HEK293 (cell line): Measurements from ENCODE around the gene ZNF428.

Source experiments
- KLF10 ChIP-seq: fragments of 450-650 bp; IDR thresholded peaks from 2 replicates; pipeline ENCODE4 v1.5.1; 2018; ENCODE audit warnings: missing biosample characterization, mild to moderate bottlenecking, missing genetic modification characterization
- KLF7 ChIP-seq: fragments of 450-650 bp; formaldehyde crosslinking; IDR thresholded peaks from 2 replicates; pipeline ENCODE4 v1.5.1; 2016; ENCODE audit warnings: missing biosample characterization, missing genetic modification characterization, borderline replicate concordance
- OVOL3 ChIP-seq: fragments of 450-650 bp; formaldehyde crosslinking; IDR thresholded peaks from 2 replicates; pipeline ENCODE4 v1.5.1; 2016; ENCODE audit warnings: missing biosample characterization, missing genetic modification characterization
- PRDM1 ChIP-seq: fragments of 450-650 bp; formaldehyde crosslinking; IDR thresholded peaks from 2 replicates; pipeline ENCODE4; 2016; ENCODE audit warnings: missing biosample characterization, missing genetic modification characterization
- RBAK ChIP-seq: fragments of 450-650 bp; formaldehyde crosslinking; IDR thresholded peaks from 2 replicates; pipeline ENCODE4 v1.5.1; 2016; ENCODE audit warnings: missing biosample characterization, missing genetic modification characterization
- SCRT2 ChIP-seq: fragments of 450-650 bp; formaldehyde crosslinking; IDR thresholded peaks from 2 replicates; pipeline ENCODE4 v1.5.1; 2016; ENCODE audit warnings: missing biosample characterization, missing genetic modification characterization
- SP7 ChIP-seq: fragments of 450-650 bp; formaldehyde crosslinking; IDR thresholded peaks from 2 replicates; pipeline ENCODE4 v1.5.1; 2016; ENCODE audit warnings: missing biosample characterization, missing genetic modification characterization
- ZFHX2 ChIP-seq: fragments of 450-650 bp; formaldehyde crosslinking; conservative IDR thresholded peaks from 2 replicates; pipeline ENCODE4 v1.5.1; 2016; ENCODE audit warnings: missing biosample characterization, missing genetic modification characterization
- ZFP69B ChIP-seq: fragments of 450-650 bp; formaldehyde crosslinking; IDR thresholded peaks from 2 replicates; pipeline ENCODE4 v1.5.1; 2016; ENCODE audit warnings: missing biosample characterization, missing genetic modification characterization
- ZNF157 ChIP-seq: fragments of 450-650 bp; formaldehyde crosslinking; IDR thresholded peaks from 2 replicates; pipeline ENCODE4 v1.5.1; 2016; ENCODE audit warnings: missing biosample characterization, missing genetic modification characterization
- ZNF174 ChIP-seq: fragments of 450-650 bp; formaldehyde crosslinking; IDR thresholded peaks from 2 replicates; pipeline ENCODE4 v1.5.0; 2017; ENCODE audit warnings: missing biosample characterization, mild to moderate bottlenecking, missing genetic modification characterization
- ZNF335 ChIP-seq: fragments of 450-650 bp; formaldehyde crosslinking; conservative IDR thresholded peaks from 2 replicates; pipeline ENCODE4 v1.5.1; 2016; ENCODE audit warnings: missing biosample characterization, missing genetic modification characterization
- ZNF350 ChIP-seq: fragments of 450-650 bp; formaldehyde crosslinking; IDR thresholded peaks from 2 replicates; pipeline ENCODE4 v1.5.0; 2017; ENCODE audit warnings: missing biosample characterization, mild to moderate bottlenecking, missing genetic modification characterization
- ZNF354C ChIP-seq: fragments of 450-650 bp; formaldehyde crosslinking; IDR thresholded peaks from 2 replicates; pipeline ENCODE4 v1.5.1; 2016; ENCODE audit warnings: missing biosample characterization, missing genetic modification characterization, low read depth, borderline replicate concordance
- ZNF544 ChIP-seq: fragments of 450-650 bp; formaldehyde crosslinking; IDR thresholded peaks from 2 replicates; pipeline ENCODE4 v1.5.0; 2017; ENCODE audit warnings: missing biosample characterization, missing genetic modification characterization
- ZNF596 ChIP-seq: fragments of 450-650 bp; IDR thresholded peaks from 2 replicates; pipeline ENCODE4 v1.5.0; 2018; ENCODE audit warnings: missing biosample characterization, mild to moderate bottlenecking, missing genetic modification characterization, moderate library complexity
- ZNF621 ChIP-seq: fragments of 450-650 bp; formaldehyde crosslinking; IDR thresholded peaks from 2 replicates; pipeline ENCODE4 v1.5.1; 2017; ENCODE audit warnings: missing biosample characterization, missing genetic modification characterization
- ZNF785 ChIP-seq: fragments of 450-650 bp; formaldehyde crosslinking; IDR thresholded peaks from 2 replicates; pipeline ENCODE4 v1.5.1; 2016; ENCODE audit warnings: missing biosample characterization, missing genetic modification characterization
- ZNF837 ChIP-seq: fragments of 450-650 bp; formaldehyde crosslinking; IDR thresholded peaks from 2 replicates; pipeline ENCODE4 v1.5.1; 2016; ENCODE audit warnings: missing biosample characterization, missing genetic modification characterization
- ZNF843 ChIP-seq: fragments of 450-650 bp; formaldehyde crosslinking; IDR thresholded peaks from 2 replicates; pipeline ENCODE4 v1.5.1; 2016; ENCODE audit warnings: missing biosample characterization, missing genetic modification characterization
- ZSCAN23 ChIP-seq: fragments of 450-650 bp; formaldehyde crosslinking; IDR thresholded peaks from 2 replicates; pipeline ENCODE4 v1.5.1; 2016; ENCODE audit warnings: missing biosample characterization, missing genetic modification characterization
- TF ChIP-seq, protein P1 (sequence below): fragments of 450-650 bp; formaldehyde crosslinking; IDR thresholded peaks from 2 replicates; pipeline ENCODE4 v1.5.1; 2017; ENCODE audit warnings: missing biosample characterization, missing genetic modification characterization
- TF ChIP-seq, protein P2 (sequence below): fragments of 450-650 bp; formaldehyde crosslinking; IDR thresholded peaks from 2 replicates; pipeline ENCODE4 v1.5.1; 2017; ENCODE audit warnings: missing biosample characterization, missing genetic modification characterization
- TF ChIP-seq, protein P3 (sequence below): fragments of 450-650 bp; formaldehyde crosslinking; IDR thresholded peaks from 2 replicates; pipeline ENCODE4 v1.5.1; 2016; ENCODE audit warnings: missing biosample characterization, missing genetic modification characterization
- TF ChIP-seq, protein P4 (sequence below): fragments of 450-650 bp; formaldehyde crosslinking; optimal IDR thresholded peaks from 2 replicates; pipeline ENCODE3; 2016; ENCODE audit warnings: missing biosample characterization, mild to moderate bottlenecking, missing genetic modification characterization
- TF ChIP-seq, protein P5 (sequence below): fragments of 450-650 bp; formaldehyde crosslinking; IDR thresholded peaks from 2 replicates; pipeline ENCODE4 v1.5.1; 2016; ENCODE audit warnings: missing biosample characterization, missing genetic modification characterization
- TF ChIP-seq, protein P6 (sequence below): fragments of 450-650 bp; formaldehyde crosslinking; IDR thresholded peaks from 2 replicates; pipeline ENCODE4 v1.5.1; 2016; ENCODE audit warnings: missing biosample characterization, missing genetic modification characterization
- TF ChIP-seq, protein P7 (sequence below): fragments of 450-650 bp; formaldehyde crosslinking; IDR thresholded peaks from 2 replicates; pipeline ENCODE4 v1.5.1; 2016; ENCODE audit warnings: missing biosample characterization, missing genetic modification characterization

ZNF428 gene

DNA sequence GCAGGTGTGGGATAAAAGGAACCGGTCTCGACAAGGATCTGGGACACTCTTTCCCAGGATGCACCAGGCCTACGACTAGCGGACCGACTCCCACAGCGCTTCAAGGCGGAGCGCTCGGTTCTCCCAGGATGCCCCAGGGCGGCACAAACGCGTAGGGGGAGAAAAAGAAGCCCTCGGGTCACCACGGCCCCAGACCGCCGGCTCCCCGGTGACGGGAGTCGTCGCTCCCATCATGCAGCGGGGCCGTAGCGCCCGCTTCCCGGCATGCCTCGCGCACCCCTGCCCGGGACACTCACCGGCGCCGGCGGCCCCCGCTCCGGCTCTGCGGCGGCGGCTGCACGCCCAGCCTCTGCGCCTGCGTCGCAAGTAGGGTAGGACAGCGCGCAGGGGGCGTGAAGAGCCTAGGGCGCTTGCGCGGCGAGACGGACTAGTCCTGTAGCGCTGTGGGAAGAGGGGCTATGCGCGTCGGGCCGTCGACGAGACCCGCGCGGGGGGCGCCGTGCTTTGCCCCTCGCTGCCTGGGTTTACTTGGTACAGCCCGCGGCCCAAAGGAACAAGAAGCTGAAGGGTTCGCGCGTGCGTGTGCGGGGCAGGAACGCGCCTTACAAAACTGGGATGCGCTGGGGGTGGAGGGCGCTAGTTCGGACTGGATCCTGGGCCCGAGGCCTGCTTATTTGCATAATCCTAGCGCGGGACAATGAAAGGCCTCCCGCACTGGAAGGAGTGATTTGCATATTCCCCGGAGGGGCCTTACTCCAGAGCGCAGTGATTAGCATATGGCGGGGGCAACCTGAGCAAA is at the start of gene ZNF428 (continued):
- TF ChIP-seq, protein P1, sequence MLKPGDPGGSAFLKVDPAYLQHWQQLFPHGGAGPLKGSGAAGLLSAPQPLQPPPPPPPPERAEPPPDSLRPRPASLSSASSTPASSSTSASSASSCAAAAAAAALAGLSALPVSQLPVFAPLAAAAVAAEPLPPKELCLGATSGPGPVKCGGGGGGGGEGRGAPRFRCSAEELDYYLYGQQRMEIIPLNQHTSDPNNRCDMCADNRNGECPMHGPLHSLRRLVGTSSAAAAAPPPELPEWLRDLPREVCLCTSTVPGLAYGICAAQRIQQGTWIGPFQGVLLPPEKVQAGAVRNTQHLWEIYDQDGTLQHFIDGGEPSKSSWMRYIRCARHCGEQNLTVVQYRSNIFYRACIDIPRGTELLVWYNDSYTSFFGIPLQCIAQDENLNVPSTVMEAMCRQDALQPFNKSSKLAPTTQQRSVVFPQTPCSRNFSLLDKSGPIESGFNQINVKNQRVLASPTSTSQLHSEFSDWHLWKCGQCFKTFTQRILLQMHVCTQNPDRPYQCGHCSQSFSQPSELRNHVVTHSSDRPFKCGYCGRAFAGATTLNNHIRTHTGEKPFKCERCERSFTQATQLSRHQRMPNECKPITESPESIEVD = no peak
- TF ChIP-seq, protein P2, sequence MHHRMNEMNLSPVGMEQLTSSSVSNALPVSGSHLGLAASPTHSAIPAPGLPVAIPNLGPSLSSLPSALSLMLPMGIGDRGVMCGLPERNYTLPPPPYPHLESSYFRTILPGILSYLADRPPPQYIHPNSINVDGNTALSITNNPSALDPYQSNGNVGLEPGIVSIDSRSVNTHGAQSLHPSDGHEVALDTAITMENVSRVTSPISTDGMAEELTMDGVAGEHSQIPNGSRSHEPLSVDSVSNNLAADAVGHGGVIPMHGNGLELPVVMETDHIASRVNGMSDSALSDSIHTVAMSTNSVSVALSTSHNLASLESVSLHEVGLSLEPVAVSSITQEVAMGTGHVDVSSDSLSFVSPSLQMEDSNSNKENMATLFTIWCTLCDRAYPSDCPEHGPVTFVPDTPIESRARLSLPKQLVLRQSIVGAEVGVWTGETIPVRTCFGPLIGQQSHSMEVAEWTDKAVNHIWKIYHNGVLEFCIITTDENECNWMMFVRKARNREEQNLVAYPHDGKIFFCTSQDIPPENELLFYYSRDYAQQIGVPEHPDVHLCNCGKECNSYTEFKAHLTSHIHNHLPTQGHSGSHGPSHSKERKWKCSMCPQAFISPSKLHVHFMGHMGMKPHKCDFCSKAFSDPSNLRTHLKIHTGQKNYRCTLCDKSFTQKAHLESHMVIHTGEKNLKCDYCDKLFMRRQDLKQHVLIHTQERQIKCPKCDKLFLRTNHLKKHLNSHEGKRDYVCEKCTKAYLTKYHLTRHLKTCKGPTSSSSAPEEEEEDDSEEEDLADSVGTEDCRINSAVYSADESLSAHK = peak; percentile 31
- TF ChIP-seq PRDM1 (tag by site-specific recombination) = no peak
- TF ChIP-seq ZNF785 (tag by site-specific recombination) = no peak; the same call in 1 of the 2 replicates
- TF ChIP-seq SCRT2 = no peak
- TF ChIP-seq ZNF596 (tag by site-specific recombination) = peak; percentile 40; the same call in 1 of the 2 replicates
- 0 out of 2 replicates have a peak, but pooled peaks have one; percentile 46 for TF ChIP-seq OVOL3
- peak; percentile 81 for TF ChIP-seq ZFHX2 (tag by site-specific recombination)
- no peak for TF ChIP-seq ZNF157 (tag by site-specific recombination)
- TF ChIP-seq, protein P3, sequence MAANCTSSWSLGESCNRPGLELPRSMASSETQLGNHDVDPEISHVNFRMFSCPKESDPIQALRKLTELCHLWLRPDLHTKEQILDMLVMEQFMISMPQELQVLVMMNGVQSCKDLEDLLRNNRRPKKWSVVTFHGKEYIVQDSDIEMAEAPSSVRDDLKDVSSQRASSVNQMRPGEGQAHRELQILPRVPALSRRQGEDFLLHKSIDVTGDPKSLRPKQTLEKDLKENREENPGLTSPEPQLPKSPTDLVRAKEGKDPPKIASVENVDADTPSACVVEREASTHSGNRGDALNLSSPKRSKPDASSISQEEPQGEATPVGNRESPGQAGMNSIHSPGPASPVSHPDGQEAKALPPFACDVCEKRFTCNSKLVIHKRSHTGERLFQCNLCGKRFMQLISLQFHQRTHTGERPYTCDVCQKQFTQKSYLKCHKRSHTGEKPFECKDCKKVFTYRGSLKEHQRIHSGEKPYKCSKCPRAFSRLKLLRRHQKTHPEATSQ (tag by site-specific recombination) = peak; percentile 88; the same call in 1 of the 2 replicates
- TF ChIP-seq, protein P4, sequence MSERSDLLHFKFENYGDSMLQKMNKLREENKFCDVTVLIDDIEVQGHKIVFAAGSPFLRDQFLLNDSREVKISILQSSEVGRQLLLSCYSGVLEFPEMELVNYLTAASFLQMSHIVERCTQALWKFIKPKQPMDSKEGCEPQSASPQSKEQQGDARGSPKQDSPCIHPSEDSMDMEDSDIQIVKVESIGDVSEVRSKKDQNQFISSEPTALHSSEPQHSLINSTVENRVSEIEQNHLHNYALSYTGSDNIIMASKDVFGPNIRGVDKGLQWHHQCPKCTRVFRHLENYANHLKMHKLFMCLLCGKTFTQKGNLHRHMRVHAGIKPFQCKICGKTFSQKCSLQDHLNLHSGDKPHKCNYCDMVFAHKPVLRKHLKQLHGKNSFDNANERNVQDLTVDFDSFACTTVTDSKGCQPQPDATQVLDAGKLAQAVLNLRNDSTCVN (tag by site-specific recombination) = peak; percentile 98
- TF ChIP-seq RBAK = peak; percentile 49; the same call in 1 of the 2 replicates
- no peak for TF ChIP-seq ZSCAN23 (tag by site-specific recombination)
- peak; percentile 84; the same call in 1 of the 2 replicates for TF ChIP-seq ZNF837 (tag by site-specific recombination)
- TF ChIP-seq ZNF843 (tag by site-specific recombination) = peak; percentile 49
- TF ChIP-seq ZNF350 (tag by site-specific recombination) = no peak
- TF ChIP-seq, protein P5, sequence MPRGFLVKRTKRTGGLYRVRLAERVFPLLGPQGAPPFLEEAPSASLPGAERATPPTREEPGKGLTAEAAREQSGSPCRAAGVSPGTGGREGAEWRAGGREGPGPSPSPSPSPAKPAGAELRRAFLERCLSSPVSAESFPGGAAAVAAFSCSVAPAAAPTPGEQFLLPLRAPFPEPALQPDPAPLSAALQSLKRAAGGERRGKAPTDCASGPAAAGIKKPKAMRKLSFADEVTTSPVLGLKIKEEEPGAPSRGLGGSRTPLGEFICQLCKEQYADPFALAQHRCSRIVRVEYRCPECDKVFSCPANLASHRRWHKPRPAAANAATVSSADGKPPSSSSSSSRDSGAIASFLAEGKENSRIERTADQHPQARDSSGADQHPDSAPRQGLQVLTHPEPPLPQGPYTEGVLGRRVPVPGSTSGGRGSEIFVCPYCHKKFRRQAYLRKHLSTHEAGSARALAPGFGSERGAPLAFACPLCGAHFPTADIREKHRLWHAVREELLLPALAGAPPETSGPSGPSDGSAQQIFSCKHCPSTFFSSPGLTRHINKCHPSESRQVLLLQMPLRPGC (tag by site-specific recombination) = peak; percentile 51; the same call in 1 of the 2 replicates
- peak; percentile 86 for TF ChIP-seq ZNF335 (tag by site-specific recombination)
- TF ChIP-seq ZFP69B = peak; percentile 46
- no peak for TF ChIP-seq ZNF174 (tag by site-specific recombination)
- TF ChIP-seq KLF10 (tag by site-specific recombination) = 0 out of 2 replicates have a peak, but pooled peaks have one; percentile 75
- TF ChIP-seq KLF7 (tag by site-specific recombination) = peak; percentile 66; the same call in 1 of the 2 replicates
- no peak for TF ChIP-seq ZNF354C
- TF ChIP-seq, protein P6, sequence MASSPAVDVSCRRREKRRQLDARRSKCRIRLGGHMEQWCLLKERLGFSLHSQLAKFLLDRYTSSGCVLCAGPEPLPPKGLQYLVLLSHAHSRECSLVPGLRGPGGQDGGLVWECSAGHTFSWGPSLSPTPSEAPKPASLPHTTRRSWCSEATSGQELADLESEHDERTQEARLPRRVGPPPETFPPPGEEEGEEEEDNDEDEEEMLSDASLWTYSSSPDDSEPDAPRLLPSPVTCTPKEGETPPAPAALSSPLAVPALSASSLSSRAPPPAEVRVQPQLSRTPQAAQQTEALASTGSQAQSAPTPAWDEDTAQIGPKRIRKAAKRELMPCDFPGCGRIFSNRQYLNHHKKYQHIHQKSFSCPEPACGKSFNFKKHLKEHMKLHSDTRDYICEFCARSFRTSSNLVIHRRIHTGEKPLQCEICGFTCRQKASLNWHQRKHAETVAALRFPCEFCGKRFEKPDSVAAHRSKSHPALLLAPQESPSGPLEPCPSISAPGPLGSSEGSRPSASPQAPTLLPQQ (tag by site-specific recombination) = peak; percentile 81
- TF ChIP-seq, protein P7, sequence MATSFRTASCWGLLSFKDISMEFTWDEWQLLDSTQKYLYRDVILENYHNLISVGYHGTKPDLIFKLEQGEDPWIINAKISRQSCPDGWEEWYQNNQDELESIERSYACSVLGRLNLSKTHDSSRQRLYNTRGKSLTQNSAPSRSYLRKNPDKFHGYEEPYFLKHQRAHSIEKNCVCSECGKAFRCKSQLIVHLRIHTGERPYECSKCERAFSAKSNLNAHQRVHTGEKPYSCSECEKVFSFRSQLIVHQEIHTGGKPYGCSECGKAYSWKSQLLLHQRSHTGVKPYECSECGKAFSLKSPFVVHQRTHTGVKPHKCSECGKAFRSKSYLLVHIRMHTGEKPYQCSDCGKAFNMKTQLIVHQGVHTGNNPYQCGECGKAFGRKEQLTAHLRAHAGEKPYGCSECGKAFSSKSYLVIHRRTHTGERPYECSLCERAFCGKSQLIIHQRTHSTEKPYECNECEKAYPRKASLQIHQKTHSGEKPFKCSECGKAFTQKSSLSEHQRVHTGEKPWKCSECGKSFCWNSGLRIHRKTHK (tag by site-specific recombination) = no peak
- TF ChIP-seq ZNF621 (tag by site-specific recombination) = no peak
- TF ChIP-seq SP7 (tag by site-specific recombination) = peak; percentile 80; the same call in 1 of the 2 replicates
- no peak for TF ChIP-seq ZNF544 (tag by site-specific recombination)
